Activated T-cell treated with anti-CD3 and anti-CD28 coated beads for 48 hours (primary cell): ENCODE data around the gene UBXN2A.

Experiments
- DNase-seq: peaks from one replicate; pipeline ENCODE4 v3.0.0-alpha.2; 2020; ENCODE audit warnings: low read depth

Gene UBXN2A

GRCh38 chr2:23939987-23940717 is at the start of gene UBXN2A:
TSS of gene UBXN2A (plus strand) at chr2:23940463. CDS start at chr2:23958315, 17,852 bp downstream.
- peak; percentile 81 for DNase-seq

GRCh38 chr2:23900133-23900532 is 40.1 kb upstream of the UBXN2A start:
- DNase-seq: no peak

GRCh38 chr2:23900541-23901322 is 39.5 kb upstream of the UBXN2A start:
- DNase-seq: no peak

- DNase-seq: no peak
Observed at GRCh38 chr2:23901966-23902846, 38.1 kb upstream of the UBXN2A start.

GRCh38 chr2:23903034-23903433 is 37.2 kb upstream of the UBXN2A start:
- no peak for DNase-seq

GRCh38 chr2:23904215-23904614 is 36.0 kb upstream of the UBXN2A start:
- DNase-seq: no peak

- no peak for DNase-seq
Observed at GRCh38 chr2:23904692-23905091, 35.6 kb upstream of the UBXN2A start.

GRCh38 chr2:23905155-23905554 is 35.1 kb upstream of the UBXN2A start:
- no peak for DNase-seq

GRCh38 chr2:23912054-23912453 is 28.2 kb upstream of the UBXN2A start:
- DNase-seq: no peak

- DNase-seq: no peak
Observed at GRCh38 chr2:23915327-23915726, 24.9 kb upstream of the UBXN2A start.

- no peak for DNase-seq
Observed at GRCh38 chr2:23916727-23917405, 23.4 kb upstream of the UBXN2A start.

- DNase-seq: no peak
Observed at GRCh38 chr2:23918837-23919489, 21.3 kb upstream of the UBXN2A start.

- DNase-seq: no peak
Observed at GRCh38 chr2:23924589-23925359, 15.5 kb upstream of the UBXN2A start.

- DNase-seq: peak; percentile 38
Observed at GRCh38 chr2:23925702-23926289, 14.5 kb upstream of the UBXN2A start.

- DNase-seq: peak; percentile 25
Observed at GRCh38 chr2:23926290-23926749, 13.9 kb upstream of the UBXN2A start.

- DNase-seq: peak; percentile 96
Observed at GRCh38 chr2:23926750-23927571, 13.3 kb upstream of the UBXN2A start, which contains the start of gene ATAD2B. TSS of gene ATAD2B (minus strand) at chr2:23927123. CDS start at chr2:23926770, 353 bp downstream.

- DNase-seq: no peak
Observed at GRCh38 chr2:23934259-23934658, 6.0 kb upstream of the UBXN2A start.

GRCh38 chr2:23940718-23941620 is 706 bp downstream of the UBXN2A start:
- DNase-seq: no peak
